A673 (cell line): ENCODE measurements around the gene BEX3. TPM values are rescaled to one million over a fixed set of nuclear protein-coding genes. Genes with fewer than 3 reads are reported as not detected.

Source experiments
- BruUV-seq: library from RNA; stranded (reverse); fragments of 400-500 nt; replicated peaks from 2 replicates; lab custom pipeline; 2021; lab: Mats Ljungman, UMichigan
- CTCF ChIA-PET: fragments of 300-600 bp; sonication (Branson Sonifier 250); formaldehyde crosslinking; loops from one replicate; lab custom pipeline; 2022; ENCODE audit warnings: antibody characterized with exemption; lab: Charles Lee
- POLR2A ChIA-PET: fragments of 300-600 bp; sonication (Branson Sonifier 250); formaldehyde crosslinking; loops from one replicate; lab custom pipeline; 2022; ENCODE audit warnings: antibody characterized with exemption; ENCODE audit not compliant: low non-redundant PET; lab: Charles Lee
- DNase-seq: peaks from one replicate; pipeline ENCODE4 v3.0.0-alpha.2; 2015; ENCODE audit warnings: low spot score
- H3K27ac ChIP-seq: fragments of 200-600 bp; sonication (generic); 2 replicates; pipeline ENCODE4 v1.5.1; 2016; ENCODE audit warnings: mixed run types, low read depth, mild to moderate bottlenecking, mixed read lengths, antibody characterized with exemption, low read length; ENCODE audit not compliant: poor library complexity, severe bottlenecking
- H3K27me3 ChIP-seq: fragments of 200-600 bp; sonication (generic); replicated peaks from 2 replicates; pipeline ENCODE4 v1.6.1; 2017; ENCODE audit warnings: mixed run types, low read depth, mild to moderate bottlenecking, mixed read lengths, antibody characterized with exemption, low read length; ENCODE audit not compliant: insufficient read depth, poor library complexity
- H3K36me3 ChIP-seq: fragments of 200-600 bp; sonication (generic); 2 replicates; pipeline ENCODE4 v1.6.1; 2016; ENCODE audit warnings: mixed run types, mild to moderate bottlenecking, mixed read lengths, antibody characterized with exemption, low read length; ENCODE audit not compliant: insufficient read depth, poor library complexity, severe bottlenecking
- H3K4me1 ChIP-seq: fragments of 200-600 bp; sonication (generic); 2 replicates; pipeline ENCODE4 v1.6.1; 2017; ENCODE audit warnings: mixed run types, mild to moderate bottlenecking, mixed read lengths, antibody characterized with exemption, low read length; ENCODE audit not compliant: insufficient read depth, poor library complexity, severe bottlenecking
- H3K4me3 ChIP-seq: fragments of 200-600 bp; sonication (generic); 2 replicates; pipeline ENCODE4 v1.5.1; 2016; ENCODE audit warnings: low read depth, mixed run types, mild to moderate bottlenecking, mixed read lengths, low read length; ENCODE audit not compliant: poor library complexity, severe bottlenecking
- H3K9me3 ChIP-seq: fragments of 200-600 bp; sonication (generic); 2 replicates; pipeline ENCODE4 v1.6.1; 2016; ENCODE audit warnings: mixed run types, low read depth, mild to moderate bottlenecking, mixed read lengths, antibody characterized with exemption, low read length; ENCODE audit not compliant: poor library complexity, severe bottlenecking
- CTCF ChIP-seq: fragments of 300-800, 200-600 bp; sonication (generic); conservative IDR thresholded peaks from 2 replicates; pipeline ENCODE4 v1.5.1; 2017; ENCODE audit warnings: low read depth, mild to moderate bottlenecking, antibody characterized with exemption, low read length, moderate library complexity, mixed read lengths
- EZH2 ChIP-seq: fragments of 200-600 bp; sonication (generic); IDR thresholded peaks from 2 replicates; pipeline ENCODE4 v1.6.1; 2017; ENCODE audit warnings: borderline replicate concordance, low read depth, mild to moderate bottlenecking, mixed read lengths, antibody characterized with exemption, low read length; ENCODE audit not compliant: poor library complexity, severe bottlenecking
- intact Hi-C: fragments of 100-400 bp; cut with micrococcal nuclease; formaldehyde crosslinking; loops from one replicate; pipeline ENCODE4 v1.10.0; 2022; ENCODE audit not compliant: unreplicated experiment
- total RNA-seq: library from RNA; stranded (reverse); gene quantifications from 2 replicates; pipeline ENCODE4 v1.2.3, GENCODE V29; 2021

The BEX3 gene
- total RNA-seq, 1 experiment from 2014 or later, result 254 TPM

GRCh38 chrX:103413705-103414387 is 37.5 kb downstream of the BEX3 start:
- DNase-seq, result no peak
- H3K36me3 ChIP-seq, result no peaks in the 10 kb centered on the region
- no peaks in the 10 kb centered on the region for H3K9me3 ChIP-seq
- H3K4me1 ChIP-seq, result no peaks in the 10 kb centered on the region
- H3K27ac ChIP-seq, result no peak overlapping the region
- ChIA-PET CTCF (no interaction called here), POLR2A (no interaction called here)
- no peak overlapping the region for H3K4me3 ChIP-seq
- no peak for TF ChIP-seq CTCF
- TF ChIP-seq EZH2, result no peak
- intact Hi-C loops, result no loop called here
- BruUV-seq, result no TSS peak
- no peaks in the 10 kb centered on the region for H3K27me3 ChIP-seq

DNA sequence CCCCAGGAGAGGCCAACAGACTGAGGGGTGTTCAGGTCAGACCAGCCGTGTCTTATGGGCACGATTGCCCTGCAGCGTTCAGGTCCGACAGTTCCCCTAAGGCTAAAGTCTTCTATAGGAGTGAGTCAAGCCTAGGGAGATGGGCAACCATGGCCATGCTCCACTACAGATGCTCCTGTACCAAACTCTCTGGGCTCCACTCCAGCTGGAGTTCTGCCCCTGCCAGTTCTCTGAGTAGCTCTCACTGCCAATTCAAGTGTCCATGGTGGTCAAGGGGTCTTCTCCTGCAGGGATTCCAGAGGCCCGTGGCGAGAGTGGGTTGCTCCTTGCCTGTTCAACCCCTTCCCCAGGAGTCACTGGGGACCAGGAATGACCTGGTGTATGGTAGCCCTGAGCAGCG is 38.2 kb downstream of the BEX3 start:
- Histone ChIP-seq H3K4me3 (no peak overlapping the region), H3K27ac (no peak overlapping the region), H3K27me3 (no peaks in the 10 kb centered on the region), H3K36me3 (no peaks in the 10 kb centered on the region), H3K4me1 (no peaks in the 10 kb centered on the region), H3K9me3 (no peaks in the 10 kb centered on the region)
- TF ChIP-seq EZH2, result no peak
- no peak for TF ChIP-seq CTCF
- ChIA-PET CTCF (no interaction called here), POLR2A (no interaction called here)
- intact Hi-C loops, result no loop called here
- BruUV-seq, result no TSS peak
- no peak for DNase-seq

- POLR2A ChIA-PET, result no interaction called here
- no peak for DNase-seq
These were observed 38.7 kb downstream of the BEX3 start for GRCh38 chrX:103415068-103415467.

More at GRCh38 chrX:103415068-103415467, 38.7 kb downstream of the BEX3 start:
- no peaks in the 10 kb centered on the region for H3K36me3 ChIP-seq
- no peak for TF ChIP-seq CTCF
- TF ChIP-seq EZH2, result no peak
- H3K27ac ChIP-seq, result no peak overlapping the region
- H3K9me3 ChIP-seq, result no peaks in the 10 kb centered on the region
- CTCF ChIA-PET, result no interaction called here
- intact Hi-C loops, result no loop called here
- H3K4me1 ChIP-seq, result no peaks in the 10 kb centered on the region
- H3K27me3 ChIP-seq, result no peaks in the 10 kb centered on the region
- BruUV-seq, result no TSS peak
- no peak overlapping the region for H3K4me3 ChIP-seq
